SK-N-MC (cell line): ENCODE measurements around the gene BANP.

ENCODE experiments used
- DNase-seq: peaks from one replicate; pipeline ENCODE4 v3.0.0-alpha.2; 2011; ENCODE audit warnings: low read depth, low spot score
- H3K27ac ChIP-seq: fragments of 200-600 bp; sonication (generic); 2 replicates; pipeline ENCODE4 v1.5.1; 2016; ENCODE audit warnings: mixed run types
- H3K36me3 ChIP-seq: fragments of 200-600 bp; sonication (generic); 2 replicates; pipeline ENCODE4 v1.6.1; 2017; ENCODE audit warnings: antibody characterized with exemption, low read length, mixed read lengths; ENCODE audit not compliant: insufficient read depth
- H3K4me3 ChIP-seq: fragments of 200-600 bp; sonication (generic); 2 replicates; pipeline ENCODE4 v1.5.1; 2016
- H3K9ac ChIP-seq: fragments of 200-600 bp; sonication (generic); 2 replicates; pipeline ENCODE4 v1.8.0; 2017; ENCODE audit warnings: mixed run types, mixed read lengths; ENCODE audit not compliant: insufficient read length
- H3K9me3 ChIP-seq: fragments of 200-600 bp; sonication (generic); 2 replicates; pipeline ENCODE4 v1.6.1; 2017; ENCODE audit warnings: low read depth, mild to moderate bottlenecking, antibody characterized with exemption, low read length, moderate library complexity, mixed read lengths
- EZH2 ChIP-seq: fragments of 200-600 bp; sonication (generic); IDR thresholded peaks from one replicate; pipeline ENCODE4 v1.6.1; 2017; ENCODE audit warnings: antibody characterized with exemption
- FOXP2 ChIP-seq: optimal IDR thresholded peaks from 2 replicates; pipeline ENCODE3; 2011; ENCODE audit warnings: mild to moderate bottlenecking, moderate library complexity; ENCODE audit not compliant: insufficient read depth; ENCODE audit errors: extremely low read length, control extremely low read depth
- POLR2AphosphoS5 ChIP-seq: IDR thresholded peaks from 2 replicates; pipeline ENCODE4 v1.6.1; 2012; ENCODE audit warnings: mild to moderate bottlenecking, low read depth, low read length, borderline replicate concordance

Gene BANP

GRCh38 chr16:88121886-88122580 lies 170.8 kb downstream of the BANP start:
- H3K9me3 ChIP-seq = no peaks in the 10 kb centered on the region
- H3K9ac ChIP-seq = no peak overlapping the region
- TF ChIP-seq FOXP2 (no peak), POLR2AphosphoS5 (no peak), EZH2 (no peak)
- no peaks in the 10 kb centered on the region for H3K36me3 ChIP-seq
- no peak overlapping the region for H3K4me3 ChIP-seq
- no peak overlapping the region for H3K27ac ChIP-seq
- no peak for DNase-seq
